Fibroblast of mammary gland (primary cell): ENCODE results near the gene N4BP3.
A peak's percentile ranks its signal among the peaks of the same experiment; 100 is the strongest.
"Not testable (repeated sequence)": the region's sequence is repeated elsewhere in the genome, so short reads cannot be mapped to it uniquely, and the experiment has no call there.

Source experiments
- DNase-seq: peaks from one replicate; pipeline ENCODE4 v3.0.0-alpha.2; 2010; ENCODE audit warnings: low read depth
- H3K4me3 ChIP-seq: 2 replicates; pipeline ENCODE4 v1.5.1; 2011; ENCODE audit warnings: low read depth, mild to moderate bottlenecking, low read length, moderate library complexity; ENCODE audit not compliant: control insufficient read depth
- TF ChIP-seq, protein P1 (sequence below): conservative IDR thresholded peaks from 2 replicates; pipeline ENCODE4 v1.5.1; 2011; ENCODE audit warnings: low read depth, low read length, inconsistent platforms; ENCODE audit not compliant: control insufficient read depth, insufficient read depth

Gene N4BP3

DNA sequence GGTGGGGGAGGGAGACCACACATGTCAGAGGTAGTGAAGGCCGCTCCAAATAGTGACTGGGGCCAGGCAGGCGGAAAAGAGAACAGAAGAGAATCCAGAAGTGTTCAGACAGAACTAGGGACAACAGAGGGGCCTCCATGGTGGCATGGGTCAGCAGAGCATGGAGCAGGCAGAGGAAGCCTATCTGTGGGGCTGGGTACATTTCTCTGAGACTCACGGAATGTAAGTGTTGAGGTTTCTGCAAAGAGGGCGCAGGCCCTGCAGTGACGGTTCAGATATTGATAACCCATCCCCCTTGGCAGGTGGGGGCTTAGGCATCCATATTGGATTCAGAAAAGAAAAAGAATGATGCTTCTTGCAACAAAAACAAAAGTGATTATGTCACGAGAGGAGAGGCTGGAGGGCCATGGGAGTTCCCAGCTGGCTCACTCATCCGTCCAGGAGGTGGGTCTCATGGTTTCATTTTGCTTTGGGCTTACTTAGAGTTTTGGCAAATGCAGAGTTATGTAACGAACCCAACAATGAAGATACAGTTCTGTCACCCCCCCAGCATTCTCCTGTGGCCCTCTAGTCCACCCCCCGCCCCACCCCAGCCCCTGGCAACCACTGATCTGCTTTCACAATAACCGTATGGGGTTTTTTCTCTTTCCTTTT is 12.0 kb downstream of the N4BP3 start:
- DNase-seq = no peak
- H3K4me3 ChIP-seq = no peak overlapping the region
- TF ChIP-seq, protein P1, sequence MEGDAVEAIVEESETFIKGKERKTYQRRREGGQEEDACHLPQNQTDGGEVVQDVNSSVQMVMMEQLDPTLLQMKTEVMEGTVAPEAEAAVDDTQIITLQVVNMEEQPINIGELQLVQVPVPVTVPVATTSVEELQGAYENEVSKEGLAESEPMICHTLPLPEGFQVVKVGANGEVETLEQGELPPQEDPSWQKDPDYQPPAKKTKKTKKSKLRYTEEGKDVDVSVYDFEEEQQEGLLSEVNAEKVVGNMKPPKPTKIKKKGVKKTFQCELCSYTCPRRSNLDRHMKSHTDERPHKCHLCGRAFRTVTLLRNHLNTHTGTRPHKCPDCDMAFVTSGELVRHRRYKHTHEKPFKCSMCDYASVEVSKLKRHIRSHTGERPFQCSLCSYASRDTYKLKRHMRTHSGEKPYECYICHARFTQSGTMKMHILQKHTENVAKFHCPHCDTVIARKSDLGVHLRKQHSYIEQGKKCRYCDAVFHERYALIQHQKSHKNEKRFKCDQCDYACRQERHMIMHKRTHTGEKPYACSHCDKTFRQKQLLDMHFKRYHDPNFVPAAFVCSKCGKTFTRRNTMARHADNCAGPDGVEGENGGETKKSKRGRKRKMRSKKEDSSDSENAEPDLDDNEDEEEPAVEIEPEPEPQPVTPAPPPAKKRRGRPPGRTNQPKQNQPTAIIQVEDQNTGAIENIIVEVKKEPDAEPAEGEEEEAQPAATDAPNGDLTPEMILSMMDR = no peak

DNA sequence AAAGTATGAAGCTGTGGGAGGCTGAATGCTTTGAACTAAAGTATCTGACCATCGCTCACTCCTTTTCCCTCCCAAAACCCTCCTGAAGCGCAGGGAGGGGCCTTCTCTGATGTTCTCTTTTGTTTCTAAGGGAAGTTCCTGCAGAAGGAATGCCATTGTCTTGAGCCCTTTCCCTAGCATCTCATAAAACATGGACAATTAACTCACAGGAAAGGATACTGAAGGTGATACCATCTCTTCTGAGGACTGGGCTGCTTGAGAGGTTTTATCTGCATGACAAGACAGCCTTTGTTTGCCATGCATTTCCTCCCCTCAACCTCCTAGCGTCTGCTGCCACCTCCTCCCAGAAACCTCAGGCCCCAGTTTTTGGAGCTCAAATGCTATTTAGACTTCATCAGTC is 13.2 kb downstream of the N4BP3 start:
- DNase-seq = no peak
- TF ChIP-seq, protein P1 = no peak
- no peak overlapping the region for H3K4me3 ChIP-seq

DNA sequence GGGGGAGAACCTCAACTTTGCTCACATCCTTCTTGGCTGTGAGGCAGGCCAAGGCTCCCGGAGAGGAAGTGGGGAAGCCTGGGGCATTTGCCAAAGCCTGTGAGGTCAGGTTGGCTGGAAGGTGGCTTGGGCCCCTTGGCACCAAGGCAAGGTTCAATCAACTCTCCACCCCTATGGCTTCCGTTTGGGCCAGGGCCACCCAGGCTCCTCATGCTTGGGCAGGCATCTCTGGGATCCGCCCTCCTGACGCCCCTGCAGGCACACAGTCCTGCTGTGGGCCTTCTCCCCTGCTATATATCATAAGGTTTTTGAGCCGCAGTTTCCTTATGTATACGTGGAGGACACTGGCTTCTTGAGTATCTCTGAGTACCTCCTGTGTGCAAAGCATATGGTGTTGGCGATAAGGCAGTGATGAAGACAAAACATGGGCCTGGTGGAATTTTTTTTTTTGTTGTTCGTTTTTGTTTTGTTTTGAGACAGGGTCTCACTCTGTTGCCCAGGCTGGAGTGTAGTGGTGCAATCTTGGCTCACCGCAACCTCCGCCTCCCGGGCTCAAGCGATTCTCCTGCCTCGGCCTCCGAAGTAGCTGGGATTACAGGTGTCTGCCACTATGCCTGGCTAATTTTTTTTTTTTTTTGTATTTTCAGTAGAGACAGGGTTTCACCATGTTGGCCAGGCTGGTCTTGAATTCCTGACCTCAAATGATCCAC is 14.1 kb downstream of the N4BP3 start:
- DNase-seq, H3K4me3 ChIP-seq: not testable (repeated sequence)

DNA sequence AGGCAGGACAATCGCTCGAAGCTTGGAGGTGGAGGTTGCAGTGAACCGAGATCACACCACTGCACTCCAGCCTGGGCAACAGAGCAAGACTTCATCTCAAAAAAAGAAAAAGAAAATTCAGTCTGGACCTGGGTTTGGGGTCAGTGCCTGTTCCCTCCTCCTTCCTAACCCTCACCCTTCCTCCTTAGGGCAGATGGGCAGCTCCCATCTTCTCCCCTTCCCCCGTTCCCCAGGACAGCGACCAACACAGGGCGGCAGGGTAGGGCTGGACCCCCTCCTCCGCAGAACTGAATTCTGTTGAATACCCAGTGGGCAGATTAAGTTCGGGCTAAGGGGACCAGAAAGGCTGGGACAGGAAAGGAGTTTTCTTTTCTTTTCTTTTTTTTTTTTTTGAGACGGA is 16.0 kb downstream of the N4BP3 start:
- no peak overlapping the region for H3K4me3 ChIP-seq
- TF ChIP-seq, protein P1 = no peak
- no peak for DNase-seq

DNA sequence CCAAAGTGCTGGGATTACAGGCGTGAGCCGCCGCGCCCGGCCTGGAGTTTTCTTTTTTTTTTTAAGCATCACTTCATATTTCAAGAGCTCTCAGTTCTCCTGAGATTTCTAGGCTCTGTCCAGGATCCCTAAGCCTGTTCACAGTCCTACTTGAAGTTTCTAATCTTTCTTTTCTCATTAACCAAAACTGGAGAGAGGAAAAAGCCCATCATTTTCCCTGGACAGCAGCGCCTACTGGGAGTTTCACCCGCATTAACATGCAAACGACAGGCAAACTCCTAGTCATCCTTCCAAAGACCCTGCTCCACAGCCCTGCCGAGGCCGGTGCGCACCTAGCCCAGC is 16.9 kb downstream of the N4BP3 start:
- DNase-seq = peak; percentile 38

DNA sequence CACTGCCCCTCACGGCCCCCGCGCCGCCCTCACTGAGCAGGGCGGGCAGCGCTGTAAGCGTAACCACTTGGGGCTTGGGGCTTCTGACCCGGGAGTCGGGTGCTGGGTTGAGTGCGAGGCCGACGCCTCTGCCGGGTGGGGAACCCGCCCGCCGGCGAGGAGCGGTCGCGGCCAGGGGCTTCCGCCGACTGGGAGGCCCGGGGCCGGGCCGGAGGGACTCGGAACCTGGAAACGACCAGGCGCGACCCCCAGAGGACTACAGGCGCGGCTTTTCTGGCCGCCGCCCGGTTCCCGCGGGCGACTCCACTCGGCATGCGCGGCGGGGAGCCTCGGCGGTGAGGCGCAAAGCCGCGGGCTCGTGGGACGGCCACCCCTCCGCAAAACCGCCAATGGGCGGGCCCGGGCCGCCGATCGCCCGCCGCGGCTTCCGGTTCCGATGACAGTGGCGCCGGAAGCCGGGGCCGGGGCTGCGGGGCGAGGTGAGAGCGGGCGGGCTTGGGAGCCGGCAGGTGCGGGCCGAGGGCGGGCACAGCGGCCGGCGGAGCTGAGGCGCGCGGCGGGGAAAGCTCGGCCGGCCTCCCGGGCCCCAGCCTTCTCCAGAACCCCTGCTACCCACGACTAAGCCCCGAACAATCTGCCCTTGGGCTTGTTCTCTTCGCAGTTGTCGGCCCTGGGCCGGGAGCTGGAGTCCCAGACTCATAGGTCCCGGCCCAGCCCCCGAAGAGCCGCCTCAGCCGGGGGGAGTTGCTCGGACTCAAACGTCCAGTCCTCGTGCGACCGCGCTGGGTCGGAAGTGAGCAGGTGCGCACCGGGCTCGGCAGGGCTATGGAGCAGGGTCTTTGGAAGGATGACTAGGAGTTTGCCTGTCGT is 17.5 kb downstream of the N4BP3 start, which contains the start of gene RMND5B:
Gene RMND5B (plus strand): TSS at position 439 of the 870 bp plus-strand sequence. CDS start 7,106 bp downstream, outside the sequence.
- TF ChIP-seq, protein P1 = no peak
- H3K4me3 ChIP-seq = peak within 1 kb of the TSS; percentile 70
- DNase-seq = peak; percentile 53

More for the DNA sequence above, 16.9 kb downstream of the N4BP3 start:
- H3K4me3 ChIP-seq = peak overlapping the region; percentile 54

DNA sequence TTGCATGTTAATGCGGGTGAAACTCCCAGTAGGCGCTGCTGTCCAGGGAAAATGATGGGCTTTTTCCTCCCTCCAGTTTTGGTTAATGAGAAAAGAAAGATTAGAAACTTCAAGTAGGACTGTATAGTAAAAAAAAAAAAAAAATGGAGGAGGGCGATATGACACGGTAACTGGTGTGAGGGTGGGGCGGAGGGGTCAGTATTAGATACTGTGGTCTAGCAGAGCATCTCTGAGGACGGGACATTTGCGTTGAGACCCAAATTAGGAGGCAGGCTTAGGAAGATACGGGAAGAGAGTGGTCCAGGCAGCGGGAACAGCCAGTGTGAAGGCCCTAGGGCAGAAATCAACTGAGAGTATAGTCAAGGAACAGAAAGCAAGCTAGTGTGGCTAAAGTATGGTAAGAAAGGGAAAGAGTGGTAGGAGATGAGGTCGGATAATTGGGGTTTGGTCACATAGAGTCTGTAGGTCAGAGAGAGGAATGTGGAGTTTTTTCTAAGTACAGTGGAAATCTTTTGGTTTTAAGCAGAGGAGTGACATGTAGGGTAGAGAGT is 18.2 kb downstream of the N4BP3 start:
- TF ChIP-seq, protein P1 = no peak
- peak overlapping the region; percentile 70 for H3K4me3 ChIP-seq
- no peak for DNase-seq
